Testis (tissue), 2 donors: ENCODE measurements around the gene DDR1.

Source experiments
- POLR2A ChIP-seq: fragments of 450-650 bp; IDR thresholded peaks from one replicate; pipeline ENCODE4 v1.6.1; 2017; ENCODE audit warnings: antibody characterized with exemption, mild to moderate bottlenecking, moderate library complexity
- TF ChIP-seq, protein P1 (sequence below), 3 experiments: fragments of 450-650 bp in 2 of 3; fragments of 200-600 bp in 1 of 3; sonication (generic) in 1 of 3; IDR thresholded peaks; one replicate each; pipeline ENCODE4 v1.5.1; 2016 to 2019; ENCODE audit warnings: antibody characterized with exemption in 3 of 3, mild to moderate bottlenecking in 2 of 3, moderate library complexity in 1 of 3

DNA sequence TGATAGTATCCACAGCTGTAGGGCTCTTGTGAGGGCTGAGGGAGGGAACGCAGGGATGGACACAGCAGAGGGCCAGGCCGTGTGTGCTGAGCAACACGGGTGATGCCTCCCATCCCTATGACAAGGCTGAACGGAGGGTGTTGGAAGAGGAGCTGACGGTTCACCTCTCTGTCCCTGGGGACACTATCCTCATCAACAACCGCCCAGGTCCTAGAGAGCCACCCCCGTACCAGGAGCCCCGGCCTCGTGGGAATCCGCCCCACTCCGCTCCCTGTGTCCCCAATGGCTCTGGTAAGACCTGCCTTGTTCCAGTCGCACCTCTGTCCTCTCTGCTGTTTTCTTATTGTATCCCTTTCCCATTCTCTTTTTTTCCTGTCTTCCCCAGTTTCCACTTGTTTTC, 10.1 kb downstream of the DDR1 start:
- no peak for TF ChIP-seq POLR2A
- TF ChIP-seq, protein P1, sequence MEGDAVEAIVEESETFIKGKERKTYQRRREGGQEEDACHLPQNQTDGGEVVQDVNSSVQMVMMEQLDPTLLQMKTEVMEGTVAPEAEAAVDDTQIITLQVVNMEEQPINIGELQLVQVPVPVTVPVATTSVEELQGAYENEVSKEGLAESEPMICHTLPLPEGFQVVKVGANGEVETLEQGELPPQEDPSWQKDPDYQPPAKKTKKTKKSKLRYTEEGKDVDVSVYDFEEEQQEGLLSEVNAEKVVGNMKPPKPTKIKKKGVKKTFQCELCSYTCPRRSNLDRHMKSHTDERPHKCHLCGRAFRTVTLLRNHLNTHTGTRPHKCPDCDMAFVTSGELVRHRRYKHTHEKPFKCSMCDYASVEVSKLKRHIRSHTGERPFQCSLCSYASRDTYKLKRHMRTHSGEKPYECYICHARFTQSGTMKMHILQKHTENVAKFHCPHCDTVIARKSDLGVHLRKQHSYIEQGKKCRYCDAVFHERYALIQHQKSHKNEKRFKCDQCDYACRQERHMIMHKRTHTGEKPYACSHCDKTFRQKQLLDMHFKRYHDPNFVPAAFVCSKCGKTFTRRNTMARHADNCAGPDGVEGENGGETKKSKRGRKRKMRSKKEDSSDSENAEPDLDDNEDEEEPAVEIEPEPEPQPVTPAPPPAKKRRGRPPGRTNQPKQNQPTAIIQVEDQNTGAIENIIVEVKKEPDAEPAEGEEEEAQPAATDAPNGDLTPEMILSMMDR (IDR thresholded peaks at IDR 0.05) = no peak
